ENCODE measurements around the gene KCTD6. TPM values are rescaled to one million over a fixed set of nuclear protein-coding genes. Genes with fewer than 3 reads are reported as not detected.

Gene KCTD6
- total RNA-seq, 1 donor from 2014 or later: 7.6 TPM

- no peak for DNase-seq (ENCODE audit: low read depth)
- Histone ChIP-seq H3K36me3 (ENCODE audit: control insufficient read depth, insufficient read depth, low read length) (no peaks in the 10 kb centered on the region), H3K4me3 (ENCODE audit: low read depth, low read length) (no peak overlapping the region), H3K27me3 (ENCODE audit: control insufficient read depth, insufficient read depth, low read length) (no peaks in the 10 kb centered on the region)
- TF ChIP-seq CTCF (IDR thresholded peaks at IDR 0.05; ENCODE audit: insufficient read depth, low read length, poor library complexity, severe bottlenecking): no peak
Measured at GRCh38 chr3:58508437-58508836, 16.5 kb downstream of the KCTD6 start.

GRCh38 chr3:58514405-58514804 is 22.5 kb downstream of the KCTD6 start:
- DNase-seq (ENCODE audit: low read depth): no peak
- H3K36me3 ChIP-seq (ENCODE audit: control insufficient read depth, insufficient read depth, low read length): no peaks in the 10 kb centered on the region
- no peak for TF ChIP-seq CTCF (IDR thresholded peaks at IDR 0.05; ENCODE audit: insufficient read depth, low read length, poor library complexity, severe bottlenecking)

DNA sequence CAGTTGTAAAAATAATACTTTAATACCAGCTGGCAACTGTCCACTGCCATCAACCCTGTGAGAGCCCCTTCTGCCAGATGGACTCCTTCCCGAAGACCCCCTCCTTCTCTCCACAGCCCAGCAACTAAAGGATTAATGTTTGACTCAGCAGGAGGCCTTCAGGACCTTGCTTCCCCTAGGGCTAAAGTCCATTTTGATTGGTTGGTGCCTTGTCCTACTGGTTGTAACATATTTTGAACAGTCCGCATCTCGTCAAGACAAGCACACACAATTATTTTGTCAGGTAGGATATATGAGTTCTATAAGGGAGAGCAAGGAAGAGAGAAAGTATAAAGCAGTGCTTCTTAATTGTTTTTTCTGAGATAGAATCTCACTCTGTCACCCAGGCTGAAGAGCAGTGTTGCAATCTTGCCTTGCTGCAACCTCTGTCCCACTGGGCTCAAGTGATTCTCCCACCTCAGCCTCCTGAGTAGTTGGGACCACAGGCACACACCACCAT is 26.4 kb downstream of the KCTD6 start:
- H3K4me3 ChIP-seq (ENCODE audit: low read depth, low read length): no peak overlapping the region
- no peaks in the 10 kb centered on the region for H3K27me3 ChIP-seq (ENCODE audit: control insufficient read depth, insufficient read depth, low read length)
- TF ChIP-seq CTCF (IDR thresholded peaks at IDR 0.05; ENCODE audit: insufficient read depth, low read length, poor library complexity, severe bottlenecking): no peak
- no peak for DNase-seq (ENCODE audit: low read depth)
- H3K36me3 ChIP-seq (ENCODE audit: control insufficient read depth, insufficient read depth, low read length): no peaks in the 10 kb centered on the region

More at GRCh38 chr3:58514405-58514804, 22.5 kb downstream of the KCTD6 start:
- no peak overlapping the region for H3K4me3 ChIP-seq (ENCODE audit: low read depth, low read length)
- H3K27me3 ChIP-seq (ENCODE audit: control insufficient read depth, insufficient read depth, low read length): no peaks in the 10 kb centered on the region

DNA sequence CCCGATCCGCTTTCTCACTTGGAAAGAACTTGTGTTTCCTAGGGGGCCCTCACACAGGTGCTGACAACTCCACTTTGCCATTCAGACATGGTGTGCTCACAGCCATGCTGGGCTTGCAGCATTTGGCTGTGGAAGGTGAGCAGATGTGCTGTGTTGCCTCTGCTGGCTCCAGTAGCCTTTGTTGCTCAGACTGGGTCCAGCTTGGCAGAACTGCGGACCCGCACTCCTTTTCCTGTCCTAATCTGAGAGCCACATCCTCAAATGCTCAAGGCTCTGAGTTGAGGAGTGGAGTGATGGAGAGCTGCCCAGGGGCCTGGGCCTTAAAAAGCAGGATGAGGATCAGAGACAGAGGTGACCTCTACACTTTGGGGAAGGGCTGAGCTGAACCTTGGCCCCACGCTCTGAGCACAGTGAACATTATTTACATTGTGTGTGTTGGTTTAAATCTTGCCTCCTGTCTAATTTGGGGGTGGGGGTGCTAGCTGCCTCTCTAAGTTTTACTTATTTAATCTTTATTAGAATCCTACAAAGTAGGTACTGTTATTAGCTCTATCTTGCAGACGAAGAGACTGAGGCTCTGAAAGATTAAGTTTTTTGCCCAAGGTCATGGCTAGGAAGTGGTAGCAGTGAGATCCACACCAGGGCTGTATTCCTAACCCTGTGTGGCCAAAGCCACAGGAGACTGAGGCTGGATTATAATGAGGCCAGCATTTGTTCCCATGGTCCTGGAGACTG is 27.9 kb downstream of the KCTD6 start:
- no peak for TF ChIP-seq CTCF (IDR thresholded peaks at IDR 0.05; ENCODE audit: insufficient read depth, low read length, poor library complexity, severe bottlenecking)
- Histone ChIP-seq H3K36me3 (ENCODE audit: control insufficient read depth, insufficient read depth, low read length) (no peaks in the 10 kb centered on the region), H3K27me3 (ENCODE audit: control insufficient read depth, insufficient read depth, low read length) (no peaks in the 10 kb centered on the region), H3K4me3 (ENCODE audit: low read depth, low read length) (no peak overlapping the region)
- DNase-seq (ENCODE audit: low read depth): no peak

DNA sequence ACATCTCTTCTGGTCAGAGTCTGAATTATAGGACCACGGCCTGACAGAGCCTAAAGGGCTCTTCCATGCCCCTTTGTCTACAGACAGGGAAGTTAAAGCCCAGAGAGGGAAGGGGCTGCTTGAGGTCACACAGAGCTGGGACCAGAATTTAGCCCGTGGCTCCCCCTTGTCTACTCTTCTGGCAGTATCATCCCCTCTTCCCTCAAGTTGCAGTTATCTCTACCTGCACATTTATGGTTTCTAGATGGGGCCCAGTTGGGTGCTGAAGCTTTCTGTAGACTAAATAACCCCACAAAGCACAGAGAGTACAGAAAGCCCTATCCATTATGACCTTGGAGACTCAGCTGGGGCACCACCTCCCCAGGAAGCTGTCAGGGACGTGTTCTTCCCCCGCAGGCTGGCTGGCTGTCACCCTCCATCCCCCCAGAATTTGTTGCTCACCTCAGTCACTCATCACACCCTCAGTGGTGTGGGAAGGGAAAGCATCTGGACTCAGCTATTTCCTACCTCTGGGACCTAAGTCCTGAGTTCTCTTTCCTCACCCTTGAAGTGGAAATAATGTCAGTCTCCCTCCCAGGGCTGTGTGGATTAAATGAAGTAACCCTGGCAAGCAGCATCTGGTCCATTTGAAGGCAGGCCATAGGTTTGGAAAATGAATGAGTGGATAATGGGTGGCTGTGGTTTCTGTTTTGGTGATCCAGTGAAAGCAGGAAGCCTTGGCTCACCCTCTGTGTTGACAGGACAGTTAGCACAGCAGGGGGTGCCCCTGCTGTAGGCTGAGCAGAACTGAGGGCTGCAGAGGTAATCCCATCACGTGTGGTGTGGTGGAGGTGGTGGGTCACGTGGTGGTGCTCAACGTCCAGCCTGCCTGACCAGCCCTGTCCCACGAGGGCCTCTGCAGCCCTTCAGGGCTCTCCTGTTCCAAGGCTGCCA is 28.8 kb downstream of the KCTD6 start:
- Histone ChIP-seq H3K4me3 (ENCODE audit: low read depth, low read length) (no peak overlapping the region), H3K27me3 (ENCODE audit: control insufficient read depth, insufficient read depth, low read length) (no peaks in the 10 kb centered on the region), H3K36me3 (ENCODE audit: control insufficient read depth, insufficient read depth, low read length) (no peaks in the 10 kb centered on the region)
- DNase-seq (ENCODE audit: low read depth): no peak
- TF ChIP-seq CTCF (IDR thresholded peaks at IDR 0.05; ENCODE audit: insufficient read depth, low read length, poor library complexity, severe bottlenecking): no peak
